Endothelial cell of umbilical vein (primary cell): ENCODE data around the gene MACROD2. TPM values are rescaled to one million over a fixed set of nuclear protein-coding genes. Genes with fewer than 3 reads are reported as not detected.

ENCODE experiments used
- BruUV-seq: library from RNA; stranded (reverse); fragments of 400-500 nt; replicated peaks from 2 replicates; lab custom pipeline; 2021; lab: Mats Ljungman, UMichigan
- CTCF ChIA-PET: fragments of 300-600, 350-600 bp; sonication (Branson Sonifier 250); formaldehyde crosslinking; loops from one replicate; lab custom pipeline; 2021; ENCODE audit warnings: antibody characterized with exemption, inconsistent platforms; lab: Charles Lee
- POLR2A ChIA-PET: fragments of 300-600, 350-600 bp; sonication (Branson Sonifier 250); formaldehyde crosslinking; loops from one replicate; lab custom pipeline; 2021; ENCODE audit warnings: antibody characterized with exemption, inconsistent platforms; lab: Charles Lee
- DNase-seq: peaks from one replicate; pipeline ENCODE4 v3.0.0-alpha.2; 2011; ENCODE audit warnings: low read depth, low spot score
- FAIRE-seq: peaks from 2 replicates; lab custom pipeline; 2011; peaks lifted over from hg19 to GRCh38; lab: Jason Lieb, UNC
- H2AFZ ChIP-seq: 2 replicates; pipeline ENCODE4 v1.6.0; 2012; ENCODE audit warnings: low read depth, low read length, control low read depth, inconsistent platforms
- H3K27ac ChIP-seq: 2 replicates; pipeline ENCODE4 v1.5.1; 2011; ENCODE audit warnings: low read depth, mild to moderate bottlenecking, control low read depth, low read length, moderate library complexity; ENCODE audit not compliant: insufficient read depth
- H3K27me3 ChIP-seq, 2 experiments: 2 replicates each; pipeline versions ENCODE4 v1.6.0 to v1.6.1; 2011; ENCODE audit warnings: low read length in 2 of 2, mixed read lengths in 1 of 2; ENCODE audit not compliant: control insufficient read depth in 2 of 2, insufficient read depth in 2 of 2
- H3K36me3 ChIP-seq, 2 experiments: 2 replicates in 1 of 2; 3 replicates in 1 of 2; pipeline ENCODE4 v1.5.1; 2011; ENCODE audit warnings: low read length in 2 of 2, mild to moderate bottlenecking in 1 of 2, moderate library complexity in 1 of 2; ENCODE audit not compliant: control insufficient read depth in 2 of 2, insufficient read depth in 2 of 2; ENCODE audit errors: extremely low read depth in 1 of 2
- H3K4me1 ChIP-seq: 3 replicates; pipeline ENCODE4 v1.5.1; 2011; ENCODE audit warnings: mild to moderate bottlenecking, low read length; ENCODE audit not compliant: control insufficient read depth, insufficient read depth; ENCODE audit errors: extremely low read depth
- H3K4me2 ChIP-seq: 2 replicates; pipeline ENCODE4 v1.6.1; 2011; ENCODE audit warnings: low read length, control low read depth, mixed read lengths; ENCODE audit not compliant: insufficient read depth
- H3K4me3 ChIP-seq, 3 experiments: fragments of 200-600 bp in 1 of 3; sonication (generic), shearing (Covaris generic) in 1 of 3; replicated peaks in 1 of 3; 2 replicates each; pipeline ENCODE4 v1.5.1; 2011 to 2016; ENCODE audit warnings: control low read depth in 3 of 3, low read length in 3 of 3, mild to moderate bottlenecking in 2 of 3, inconsistent platforms in 1 of 3, low read depth in 1 of 3, moderate library complexity in 1 of 3; ENCODE audit not compliant: insufficient read depth in 1 of 3
- H3K79me2 ChIP-seq: 2 replicates; pipeline ENCODE4 v1.6.0; 2012; ENCODE audit warnings: low read length, inconsistent platforms; ENCODE audit not compliant: control insufficient read depth, insufficient read depth
- H3K9ac ChIP-seq: replicated peaks from 2 replicates; pipeline ENCODE3; 2011; ENCODE audit warnings: low read length, control low read depth; ENCODE audit not compliant: insufficient read depth; ENCODE audit errors: extremely low read depth
- H3K9me1 ChIP-seq: replicated peaks from 3 replicates; pipeline ENCODE4 v1.6.0; 2011; ENCODE audit warnings: mild to moderate bottlenecking, low read length; ENCODE audit not compliant: control insufficient read depth, insufficient read depth; ENCODE audit errors: extremely low read depth
- H3K9me3 ChIP-seq: replicated peaks from 2 replicates; pipeline ENCODE4 v1.5.1; 2012; ENCODE audit warnings: low read length, inconsistent platforms; ENCODE audit not compliant: control insufficient read depth, insufficient read depth
- H4K20me1 ChIP-seq: replicated peaks from 2 replicates; pipeline ENCODE3; 2011; ENCODE audit warnings: mild to moderate bottlenecking, low read length; ENCODE audit not compliant: control insufficient read depth, insufficient read depth; ENCODE audit errors: extremely low read depth
- CTCF ChIP-seq, 2 donors: IDR thresholded peaks; 1 replicate in 1 of 2; 2 replicates in 1 of 2; pipeline ENCODE4 v1.5.1; 2011; ENCODE audit warnings: low read length in 2 of 2, mild to moderate bottlenecking in 2 of 2, moderate library complexity in 2 of 2, control low read depth in 1 of 2, inconsistent platforms in 1 of 2, low read depth in 1 of 2; ENCODE audit not compliant: insufficient read depth in 1 of 2; ENCODE audit errors: extremely low read depth in 1 of 2
- EZH2 ChIP-seq: IDR thresholded peaks from 2 replicates; pipeline ENCODE4 v1.6.1; 2012; ENCODE audit warnings: borderline replicate concordance, low read depth, mild to moderate bottlenecking, moderate library complexity, low read length, inconsistent platforms; ENCODE audit not compliant: severe bottlenecking
- FOS ChIP-seq: IDR thresholded peaks from 2 replicates; pipeline ENCODE4 v1.6.1; 2011; ENCODE audit warnings: mild to moderate bottlenecking, low read length, moderate library complexity, borderline replicate concordance; ENCODE audit not compliant: insufficient read depth
- GATA2 ChIP-seq: IDR thresholded peaks from 2 replicates; pipeline ENCODE4 v1.7.0; 2011; ENCODE audit warnings: low read depth, mild to moderate bottlenecking, moderate library complexity, mixed read lengths, low read length; ENCODE audit not compliant: insufficient read length, insufficient read depth
- JUN ChIP-seq: IDR thresholded peaks from 2 replicates; pipeline ENCODE4 v1.6.1; 2011; ENCODE audit warnings: borderline replicate concordance, low read depth; ENCODE audit not compliant: insufficient read length, insufficient read depth
- MAX ChIP-seq: IDR thresholded peaks from 2 replicates; pipeline ENCODE4 v1.6.1; 2011; ENCODE audit not compliant: insufficient read depth, insufficient read length
- MYC ChIP-seq: IDR thresholded peaks from one replicate; pipeline ENCODE4 v1.6.1; 2011; ENCODE audit warnings: mild to moderate bottlenecking, low read depth, low read length
- POLR2A ChIP-seq: IDR thresholded peaks from 2 replicates; pipeline ENCODE4 v1.6.1; 2012; ENCODE audit warnings: low read depth, mild to moderate bottlenecking, control low read depth, low read length
- POLR2AphosphoS5 ChIP-seq: IDR thresholded peaks from 2 replicates; pipeline ENCODE4 v1.6.1; 2012; ENCODE audit warnings: low read depth, mild to moderate bottlenecking, control low read depth, low read length, moderate library complexity; ENCODE audit not compliant: insufficient read depth
- dilution Hi-C: fragments of 300-500 bp; cut with MboI; formaldehyde crosslinking; loops from one replicate; pipeline ENCODE4 v1.15.0; 2019; ENCODE audit warnings: low sequenced_read_pairs; ENCODE audit not compliant: extremely low pct_ligation_motif_present
- intact Hi-C: fragments of 100-400 bp; cut with micrococcal nuclease; formaldehyde crosslinking; loops from one replicate; pipeline ENCODE4 v1.10.0; 2022
- polyA plus RNA-seq, 4 experiments: library from polyadenylated mRNA; depleted of rRNA in 3 of 4; stranded (reverse) in 3 of 4; unstranded in 1 of 4; fragments of >200 nt; gene quantifications; 2 replicates each; pipeline versions ENCODE4 v1.2.1 to v1.2.3, GENCODE V29; 2011 to 2012; ENCODE audit warnings: missing spikeins in 1 of 4
- total RNA-seq: library from RNA; stranded (reverse); gene quantifications from 2 replicates; pipeline ENCODE4 v1.2.3, GENCODE V29; 2021

The MACROD2 gene
- total and polyA plus RNA-seq, 2 donors (not counting 3 experiments of a cell fraction or from before 2014, with no cell fraction given), result 0.11 to 0.73 TPM

- H2AFZ ChIP-seq, result no peak overlapping the region
- H3K9me3 ChIP-seq, result no peaks in the 10 kb centered on the region
- no peaks in the 10 kb centered on the region for H3K79me2 ChIP-seq
- CTCF ChIA-PET, result no interaction called here
- DNase-seq (no peak), FAIRE-seq (no peak)
- no peak overlapping the region for H3K9ac ChIP-seq
- TF ChIP-seq CTCF (IDR thresholded peaks at IDR 0.05; ENCODE audit: extremely low read depth in 1 of 2, insufficient read depth in 1 of 2, low read depth in 1 of 2, low read length in 2 of 2) (no peak), JUN (no peak), FOS (no peak), MYC (no peak), POLR2A (no peak), GATA2 (no peak), EZH2 (no peak), POLR2AphosphoS5 (no peak), MAX (no peak)
- no peaks in the 10 kb centered on the region for H3K9me1 ChIP-seq
- intact Hi-C loops, result no loop called here
- POLR2A ChIA-PET, result no interaction called here
- no TSS peak for BruUV-seq
- no peaks in the 10 kb centered on the region for H3K36me3 ChIP-seq
- H4K20me1 ChIP-seq, result no peaks in the 10 kb centered on the region
- H3K4me1 ChIP-seq, result no peaks in the 10 kb centered on the region
- H3K27ac ChIP-seq, result no peak overlapping the region
- dilution Hi-C loops, result no loop called here
- H3K4me3 ChIP-seq, result no peak overlapping the region
- no peak overlapping the region for H3K4me2 ChIP-seq
- no peaks in the 10 kb centered on the region for H3K27me3 ChIP-seq
Measured at GRCh38 chr20:15328084-15328483, 1332.8 kb downstream of the MACROD2 start.
